Hepatocyte (in vitro differentiated cells): ENCODE measurements around the gene FOXO6. TPM values are rescaled to one million over a fixed set of nuclear protein-coding genes. Genes with fewer than 3 reads are reported as not detected.

Source experiments
- DNase-seq: peaks from one replicate; pipeline ENCODE4 v3.0.0-alpha.2; 2016; ENCODE audit warnings: low spot score
- H2AFZ ChIP-seq: fragments of 200-600 bp; sonication (generic); 2 replicates; pipeline ENCODE4 v1.6.0; 2016; ENCODE audit warnings: antibody characterized with exemption, mild to moderate bottlenecking
- H3K27ac ChIP-seq: fragments of 200-600 bp; sonication (generic); 2 replicates; pipeline ENCODE4 v1.5.1; 2016; ENCODE audit warnings: mild to moderate bottlenecking
- H3K27me3 ChIP-seq: fragments of 200-600 bp; sonication (generic); 2 replicates; pipeline ENCODE4 v1.6.1; 2016
- H3K36me3 ChIP-seq: fragments of 200-600 bp; sonication (generic); replicated peaks from 2 replicates; pipeline ENCODE4 v1.5.1; 2016; ENCODE audit warnings: low read depth; ENCODE audit not compliant: insufficient read depth
- H3K4me1 ChIP-seq: fragments of 200-600 bp; sonication (generic); 2 replicates; pipeline ENCODE4 v1.5.1; 2016; ENCODE audit warnings: mild to moderate bottlenecking, moderate library complexity; ENCODE audit not compliant: insufficient read depth
- H3K4me2 ChIP-seq: fragments of 200-600 bp; sonication (generic); 2 replicates; pipeline ENCODE4 v1.6.0; 2016
- H3K4me3 ChIP-seq: fragments of 200-600 bp; sonication (generic); 2 replicates; pipeline ENCODE4 v1.5.1; 2016; ENCODE audit warnings: mild to moderate bottlenecking
- H3K79me2 ChIP-seq: fragments of 200-600 bp; sonication (generic); 2 replicates; pipeline ENCODE4 v1.6.0; 2017; ENCODE audit warnings: mild to moderate bottlenecking
- H3K9me2 ChIP-seq: fragments of 200-600 bp; sonication (generic); replicated peaks from 2 replicates; pipeline ENCODE4 v1.6.0; 2017; ENCODE audit warnings: mild to moderate bottlenecking; ENCODE audit not compliant: insufficient read depth
- H3K9me3 ChIP-seq: fragments of 200-600 bp; sonication (generic); 2 replicates; pipeline ENCODE4 v1.5.1; 2016; ENCODE audit warnings: low read depth, mild to moderate bottlenecking
- H4K20me1 ChIP-seq: fragments of 200-600 bp; sonication (generic); 2 replicates; pipeline ENCODE4 v1.6.0; 2016; ENCODE audit warnings: mild to moderate bottlenecking; ENCODE audit not compliant: insufficient read depth, poor library complexity, severe bottlenecking
- CTCF ChIP-seq: fragments of 200-600 bp; sonication (generic); IDR thresholded peaks from 2 replicates; pipeline ENCODE4 v1.5.1; 2016; ENCODE audit warnings: antibody characterized with exemption, mild to moderate bottlenecking; ENCODE audit not compliant: poor library complexity
- EZH2 ChIP-seq: fragments of 200-600 bp; sonication (generic); IDR thresholded peaks from 2 replicates; pipeline ENCODE4 v1.6.1; 2016; ENCODE audit warnings: antibody characterized with exemption, mild to moderate bottlenecking, borderline replicate concordance
- EZH2phosphoT487 ChIP-seq: fragments of 200-600 bp; sonication (generic); IDR thresholded peaks from one replicate; pipeline ENCODE4 v1.6.1; 2018; ENCODE audit warnings: antibody characterized with exemption, mild to moderate bottlenecking, low read depth, moderate library complexity; ENCODE audit not compliant: unreplicated experiment, severe bottlenecking
- WGBS: methylation state at CpG from one replicate; pipeline ENCODE4 v1.1.6; 2016; ENCODE audit warnings: low lambda C conversion rate; ENCODE audit errors: missing lambda C conversion rate; 5-methylcytosine and 5-hydroxymethylcytosine counted together
- polyA plus RNA-seq: library from polyadenylated mRNA; unstranded; fragments of >200 nt; fragmentation: Nextera tagmentation; extraction: Ambion mirVana; gene quantifications from 2 replicates; pipeline ENCODE4 v1.2.1, GENCODE V29; 2016
- total RNA-seq: library from RNA; depleted of rRNA; stranded (reverse); fragments of >200 nt; gene quantifications from 2 replicates; pipeline ENCODE4 v1.2.3, GENCODE V29; 2014

FOXO6 gene
- total and polyA plus RNA-seq, 2 experiments from 2014 or later, result 0.80 to 5.0 TPM

GRCh38 chr1:41401899-41402298 is 40.7 kb downstream of the FOXO6 start:
- TF ChIP-seq CTCF (no peak), EZH2 (no peak), EZH2phosphoT487 (no peak)

GRCh38 chr1:41404308-41404761 is 43.1 kb downstream of the FOXO6 start:
- Histone ChIP-seq H3K79me2 (no peaks in the 10 kb centered on the region), H4K20me1 (no peaks in the 10 kb centered on the region), H3K27ac (no peak overlapping the region), H3K4me3 (no peak overlapping the region), H3K9me2 (no peaks in the 10 kb centered on the region), H3K4me1 (peaks cover 10% of the 10 kb centered on the region), H2AFZ (no peak overlapping the region), H3K4me2 (no peak overlapping the region), H3K27me3 (peaks cover 27% of the 10 kb centered on the region), H3K36me3 (no peaks in the 10 kb centered on the region), H3K9me3 (no peaks in the 10 kb centered on the region)
- peak; percentile 61 for DNase-seq
- TF ChIP-seq EZH2phosphoT487 (no peak), CTCF (no peak), EZH2 (no peak)
- 11% methylated on average over 10 of the region's 10 CpGs for WGBS

More at GRCh38 chr1:41401899-41402298, 40.7 kb downstream of the FOXO6 start:
- no peaks in the 10 kb centered on the region for H3K9me2 ChIP-seq
- no peaks in the 10 kb centered on the region for H3K9me3 ChIP-seq
- no peak overlapping the region for H3K27ac ChIP-seq
- peaks cover 22% of the 10 kb centered on the region for H3K4me1 ChIP-seq
- no peaks in the 10 kb centered on the region for H3K36me3 ChIP-seq
- no peaks in the 10 kb centered on the region for H4K20me1 ChIP-seq
- WGBS, result 96% methylated on average over 2 of the region's 2 CpGs
- no peak overlapping the region for H3K4me3 ChIP-seq
- no peak overlapping the region for H3K4me2 ChIP-seq
- no peaks in the 10 kb centered on the region for H3K79me2 ChIP-seq
- no peak for DNase-seq
- peaks cover 5% of the 10 kb centered on the region for H3K27me3 ChIP-seq
- no peak overlapping the region for H2AFZ ChIP-seq

- H3K9me3 ChIP-seq, result no peaks in the 10 kb centered on the region
- DNase-seq, result no peak
- no peak overlapping the region for H3K4me3 ChIP-seq
- H4K20me1 ChIP-seq, result no peaks in the 10 kb centered on the region
- H3K36me3 ChIP-seq, result no peaks in the 10 kb centered on the region
- no peak overlapping the region for H3K27ac ChIP-seq
- H2AFZ ChIP-seq, result no peak overlapping the region
- WGBS, result 49% methylated on average over 14 of the region's 14 CpGs
- peaks cover 4% of the 10 kb centered on the region for H3K4me1 ChIP-seq
- H3K27me3 ChIP-seq, result peaks cover 29% of the 10 kb centered on the region
- H3K79me2 ChIP-seq, result no peaks in the 10 kb centered on the region
- TF ChIP-seq CTCF, result no peak
- TF ChIP-seq EZH2, result no peak
- no peak for TF ChIP-seq EZH2phosphoT487
- H3K4me2 ChIP-seq, result no peak overlapping the region
- H3K9me2 ChIP-seq, result no peaks in the 10 kb centered on the region
These were observed 46.5 kb downstream of the FOXO6 start for GRCh38 chr1:41407664-41408252.
